Liver (tissue), 9 donors: ENCODE data around the gene ZNF311. TPM values are rescaled to one million over a fixed set of nuclear protein-coding genes. Genes with fewer than 3 reads are reported as not detected.
A peak's percentile ranks its signal among the peaks of the same experiment; 100 is the strongest.

ENCODE experiments used
- DNase-seq: peaks from one replicate; pipeline ENCODE4 v3.0.0-alpha.2; 2017; ENCODE audit warnings: low spot score
- H3K27ac ChIP-seq, 2 donors: one replicate each; pipeline ENCODE4 v1.7.0; 2013; ENCODE audit warnings: inconsistent platforms in 2 of 2, low read length in 2 of 2, control low read depth in 1 of 2, low read depth in 1 of 2, mild to moderate bottlenecking in 1 of 2
- H3K27me3 ChIP-seq, 4 donors: one replicate each; pipeline versions ENCODE4 v1.6.1 to v1.7.0; 2013; ENCODE audit warnings: low read length in 3 of 4, inconsistent platforms in 1 of 4, mild to moderate bottlenecking in 1 of 4, moderate library complexity in 1 of 4; ENCODE audit not compliant: control insufficient read depth in 4 of 4, insufficient read depth in 4 of 4
- H3K36me3 ChIP-seq, 4 donors: one replicate each; pipeline versions ENCODE4 v1.6.1 to v1.7.0; 2013; ENCODE audit warnings: low read length in 3 of 4, mild to moderate bottlenecking in 3 of 4, low read depth in 1 of 4, moderate library complexity in 1 of 4; ENCODE audit not compliant: control insufficient read depth in 4 of 4, insufficient read depth in 3 of 4
- H3K4me1 ChIP-seq, 4 donors: one replicate each; pipeline versions ENCODE4 v1.6.1 to v1.7.0; 2013; ENCODE audit warnings: low read length in 3 of 4, mild to moderate bottlenecking in 3 of 4, moderate library complexity in 1 of 4; ENCODE audit not compliant: control insufficient read depth in 4 of 4, insufficient read depth in 4 of 4
- H3K4me3 ChIP-seq, 3 donors: one replicate each; pipeline versions ENCODE4 v1.6.1 to v1.7.0; 2013; ENCODE audit warnings: low read length in 3 of 3, control low read depth in 1 of 3, low read depth in 1 of 3, mild to moderate bottlenecking in 1 of 3
- H3K9ac ChIP-seq, 2 donors: one replicate each; pipeline ENCODE4 v1.7.0; 2013; ENCODE audit warnings: low read length in 2 of 2, mild to moderate bottlenecking in 2 of 2, moderate library complexity in 2 of 2, control low read depth in 1 of 2, low read depth in 1 of 2
- H3K9me3 ChIP-seq, 4 donors: one replicate each; pipeline versions ENCODE4 v1.6.1 to v1.7.0; 2013; ENCODE audit warnings: low read length in 3 of 4; ENCODE audit not compliant: control insufficient read depth in 4 of 4
- ATF3 ChIP-seq: IDR thresholded peaks from 2 replicates; pipeline ENCODE4 v1.6.1; 2016; ENCODE audit warnings: antibody characterized with exemption
- CTCF ChIP-seq: fragments of 150-350 bp; IDR thresholded peaks from 2 replicates; pipeline ENCODE4 v1.5.1; 2017; ENCODE audit warnings: improper control_type of control experiment, low read depth, low read length; ENCODE audit not compliant: missing input control
- FOXA1 ChIP-seq: IDR thresholded peaks from 2 replicates; pipeline ENCODE4 v1.6.1; 2016; ENCODE audit warnings: antibody characterized with exemption
- GABPA ChIP-seq, 2 donors: IDR thresholded peaks in 1 of 2; conservative IDR thresholded peaks in 1 of 2; 2 replicates each; pipeline ENCODE4 v1.6.1; 2016; ENCODE audit warnings: antibody characterized with exemption in 2 of 2, mild to moderate bottlenecking in 1 of 2, moderate library complexity in 1 of 2
- HNF4A ChIP-seq, 2 donors: conservative IDR thresholded peaks; 2 replicates each; pipeline ENCODE4 v1.6.1; 2016; ENCODE audit warnings: antibody characterized with exemption in 2 of 2, mild to moderate bottlenecking in 2 of 2
- HNF4G ChIP-seq: IDR thresholded peaks from 2 replicates; pipeline ENCODE4 v1.6.1; 2016; ENCODE audit warnings: antibody characterized with exemption
- JUND ChIP-seq, 2 donors: IDR thresholded peaks; 2 replicates each; pipeline ENCODE4 v1.6.1; 2016; ENCODE audit warnings: antibody characterized with exemption in 2 of 2
- MAX ChIP-seq: IDR thresholded peaks from 2 replicates; pipeline ENCODE4 v1.6.1; 2016; ENCODE audit warnings: antibody characterized with exemption
- NR2F2 ChIP-seq: IDR thresholded peaks from 2 replicates; pipeline ENCODE4 v1.6.1; 2016; ENCODE audit warnings: antibody characterized with exemption
- RAD21 ChIP-seq, 2 donors: IDR thresholded peaks; 2 replicates each; pipeline ENCODE4 v1.6.1; 2016; ENCODE audit warnings: antibody characterized with exemption in 2 of 2, mild to moderate bottlenecking in 2 of 2
- RXRA ChIP-seq, 2 donors: IDR thresholded peaks; 2 replicates each; pipeline ENCODE4 v1.6.1; 2017 to 2018; ENCODE audit warnings: antibody characterized with exemption in 2 of 2, mild to moderate bottlenecking in 1 of 2
- SP1 ChIP-seq: IDR thresholded peaks from 2 replicates; pipeline ENCODE4 v1.6.1; 2018; ENCODE audit warnings: antibody characterized with exemption, mild to moderate bottlenecking
- TAF1 ChIP-seq: conservative IDR thresholded peaks from 2 replicates; pipeline ENCODE4 v1.6.1; 2016; ENCODE audit warnings: antibody characterized with exemption, mild to moderate bottlenecking
- YY1 ChIP-seq: IDR thresholded peaks from 2 replicates; pipeline ENCODE4 v1.6.1; 2016; ENCODE audit warnings: antibody characterized with exemption, mild to moderate bottlenecking
- ZBTB33 ChIP-seq: IDR thresholded peaks from 2 replicates; pipeline ENCODE4 v1.6.1; 2016; ENCODE audit warnings: antibody characterized with exemption
- WGBS: extraction: QIAGEN DNeasy Blood & Tissue Kit; methylation state at CpG from one replicate; pipeline ENCODE4 v1.1.7; 2013; 5-methylcytosine and 5-hydroxymethylcytosine counted together
- polyA plus RNA-seq, 2 donors: library from polyadenylated mRNA; stranded (reverse) in 1 of 2; unstranded in 1 of 2; fragments of 200-250 nt in 1 of 2; fragments of >200 nt in 1 of 2; fragmentation: Nextera tagmentation in 1 of 2; extraction: Ambion mirVana in 1 of 2; gene quantifications; one replicate each; pipeline versions ENCODE4 v1.2.1 to v1.2.3, GENCODE V29; 2013 to 2015
- total RNA-seq, 2 donors: library from RNA; depleted of rRNA; stranded (reverse); fragments of >200 nt; gene quantifications; one replicate each; pipeline ENCODE4 v1.2.3, GENCODE V29; 2014
- TF ChIP-seq, protein P1 (sequence below): IDR thresholded peaks from 2 replicates; pipeline ENCODE4 v1.6.1; 2016; ENCODE audit warnings: antibody characterized with exemption, mild to moderate bottlenecking
- donor health status: healthy.
- donor health status: healthy.
- donor health status: healthy.
- donor health status: healthy.
- donor health status: healthy.

Gene ZNF311
- total and polyA plus RNA-seq, 4 donors = 0.19 to 1.1 (median 0.36) TPM

DNA sequence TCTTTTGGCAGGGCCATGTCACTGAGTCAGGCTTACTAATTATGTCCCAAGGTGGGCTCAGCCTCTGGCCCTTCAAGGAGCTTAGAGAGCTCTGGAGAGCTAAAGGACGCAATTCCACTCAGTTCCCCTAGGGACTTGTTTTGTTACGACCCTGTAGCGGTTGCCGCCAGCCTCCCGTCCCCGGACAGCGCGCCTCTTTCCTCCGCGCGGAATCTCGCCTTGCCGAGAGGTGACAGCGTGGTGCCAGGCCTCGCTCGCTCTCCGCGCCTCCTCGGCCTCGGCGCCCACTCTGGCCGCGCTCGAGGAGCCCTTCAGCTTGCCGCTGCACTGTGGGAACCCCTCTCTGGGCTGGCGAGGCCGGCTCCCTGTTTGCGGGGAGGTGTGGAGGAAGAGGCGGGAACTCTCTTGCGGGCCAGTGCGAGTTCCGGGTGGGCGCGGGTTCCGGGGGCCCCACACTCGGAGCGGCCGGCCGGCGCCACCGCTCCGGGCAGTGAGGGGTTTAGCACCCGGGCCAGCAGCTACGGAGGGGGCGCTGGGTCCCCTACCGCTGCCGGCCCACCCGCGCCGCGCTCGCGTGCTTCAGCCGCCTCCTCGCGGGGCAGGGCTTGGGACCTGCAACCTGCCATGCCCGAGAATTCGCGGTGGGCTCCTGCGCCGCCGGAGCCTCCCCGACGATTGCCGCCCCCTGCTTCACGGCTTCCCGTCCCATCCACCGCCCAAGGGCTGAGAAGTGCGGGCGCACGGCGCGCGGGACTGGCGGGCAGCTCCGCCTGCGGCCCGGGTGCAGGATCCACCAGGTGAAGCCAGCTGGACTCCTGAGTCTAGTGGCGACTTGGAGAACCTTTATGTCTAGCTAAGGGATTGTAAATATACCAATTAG, 9.9 kb upstream of the ZNF311 start:
- no peak for TF ChIP-seq HNF4A (conservative IDR thresholded peaks at IDR 0.05)
- TF ChIP-seq CTCF = no peak
- no peak for TF ChIP-seq FOXA1
- no peak for TF ChIP-seq JUND (IDR thresholded peaks at IDR 0.05)
- no peak for TF ChIP-seq RXRA (IDR thresholded peaks at IDR 0.05)
- TF ChIP-seq TAF1 = no peak
- no peak for TF ChIP-seq MAX
- no peak for TF ChIP-seq NR2F2
- H3K9ac ChIP-seq = no peak overlapping the region
- no peaks in the 10 kb centered on the region for H3K36me3 ChIP-seq
- 61% methylated on average over 79 of the region's 79 CpGs for WGBS
- H3K4me1 ChIP-seq = peaks cover 9 to 13% (median 10%) of the 10 kb centered on the region in 4 donors
- DNase-seq = no peak
- H3K9me3 ChIP-seq = peaks cover 0 to 3% (median 0%) of the 10 kb centered on the region in 4 donors
- no peak overlapping the region for H3K27ac ChIP-seq
- H3K27me3 ChIP-seq = peaks cover 0 to 9% (median 3%) of the 10 kb centered on the region in 4 donors
- H3K4me3 ChIP-seq = no peak overlapping the region

- H3K36me3 ChIP-seq = no peaks in the 10 kb centered on the region
- no peak overlapping the region for H3K27ac ChIP-seq
- H3K27me3 ChIP-seq = peaks cover 0 to 13% (median 3%) of the 10 kb centered on the region in 4 donors
- H3K4me3 ChIP-seq = peak overlapping the region in 2 of 3 donors; percentile 41 to 51
- DNase-seq = peak; percentile 50
- TF ChIP-seq HNF4G (no peak), YY1 (no peak), JUND (IDR thresholded peaks at IDR 0.05) (no peak), RAD21 (IDR thresholded peaks at IDR 0.05) (no peak), HNF4A (conservative IDR thresholded peaks at IDR 0.05) (no peak), ZBTB33 (no peak), GABPA (IDR thresholded peaks at IDR 0.05 in 1 of 2, conservative IDR thresholded peaks at IDR 0.05 in 1 of 2) (no peak), SP1 (no peak), FOXA1 (no peak), NR2F2 (no peak), TAF1 (no peak), MAX (no peak), RXRA (IDR thresholded peaks at IDR 0.05) (no peak), ATF3 (no peak), CTCF (no peak)
- TF ChIP-seq, protein P1, sequence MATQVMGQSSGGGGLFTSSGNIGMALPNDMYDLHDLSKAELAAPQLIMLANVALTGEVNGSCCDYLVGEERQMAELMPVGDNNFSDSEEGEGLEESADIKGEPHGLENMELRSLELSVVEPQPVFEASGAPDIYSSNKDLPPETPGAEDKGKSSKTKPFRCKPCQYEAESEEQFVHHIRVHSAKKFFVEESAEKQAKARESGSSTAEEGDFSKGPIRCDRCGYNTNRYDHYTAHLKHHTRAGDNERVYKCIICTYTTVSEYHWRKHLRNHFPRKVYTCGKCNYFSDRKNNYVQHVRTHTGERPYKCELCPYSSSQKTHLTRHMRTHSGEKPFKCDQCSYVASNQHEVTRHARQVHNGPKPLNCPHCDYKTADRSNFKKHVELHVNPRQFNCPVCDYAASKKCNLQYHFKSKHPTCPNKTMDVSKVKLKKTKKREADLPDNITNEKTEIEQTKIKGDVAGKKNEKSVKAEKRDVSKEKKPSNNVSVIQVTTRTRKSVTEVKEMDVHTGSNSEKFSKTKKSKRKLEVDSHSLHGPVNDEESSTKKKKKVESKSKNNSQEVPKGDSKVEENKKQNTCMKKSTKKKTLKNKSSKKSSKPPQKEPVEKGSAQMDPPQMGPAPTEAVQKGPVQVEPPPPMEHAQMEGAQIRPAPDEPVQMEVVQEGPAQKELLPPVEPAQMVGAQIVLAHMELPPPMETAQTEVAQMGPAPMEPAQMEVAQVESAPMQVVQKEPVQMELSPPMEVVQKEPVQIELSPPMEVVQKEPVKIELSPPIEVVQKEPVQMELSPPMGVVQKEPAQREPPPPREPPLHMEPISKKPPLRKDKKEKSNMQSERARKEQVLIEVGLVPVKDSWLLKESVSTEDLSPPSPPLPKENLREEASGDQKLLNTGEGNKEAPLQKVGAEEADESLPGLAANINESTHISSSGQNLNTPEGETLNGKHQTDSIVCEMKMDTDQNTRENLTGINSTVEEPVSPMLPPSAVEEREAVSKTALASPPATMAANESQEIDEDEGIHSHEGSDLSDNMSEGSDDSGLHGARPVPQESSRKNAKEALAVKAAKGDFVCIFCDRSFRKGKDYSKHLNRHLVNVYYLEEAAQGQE = no peak
- peaks cover 2 to 6% (median 5%) of the 10 kb centered on the region in 4 donors for H3K4me1 ChIP-seq
- peaks cover 0 to 3% (median 0%) of the 10 kb centered on the region in 4 donors for H3K9me3 ChIP-seq
- no peak overlapping the region for H3K9ac ChIP-seq
- WGBS = 5% methylated on average over 30 of the region's 30 CpGs
These were observed 6.2 kb upstream of the ZNF311 start for GRCh38 chr6:29011276-29011734.
